Peyer's patch (tissue), 4 donors: Measurements from ENCODE around the gene ZSWIM3. TPM values are rescaled to one million over a fixed set of nuclear protein-coding genes. Genes with fewer than 3 reads are reported as not detected.

Experiments used
- DNase-seq, 3 donors: peaks; one replicate each; pipeline ENCODE4 v3.0.0-alpha.2; 2017 to 2019
- H3K27ac ChIP-seq, 4 donors: fragments of 200-600 bp; sonication (generic); one replicate each; pipeline ENCODE4 v1.5.1; 2016 to 2019
- H3K27me3 ChIP-seq, 2 donors: fragments of 200-600 bp; sonication (generic); one replicate each; pipeline ENCODE4 v1.5.1; 2019
- H3K36me3 ChIP-seq, 3 donors: fragments of 200-600 bp; sonication (generic); one replicate each; pipeline ENCODE4 v1.5.1; 2016 to 2019
- H3K4me1 ChIP-seq, 4 donors: fragments of 200-600 bp; sonication (generic); one replicate each; pipeline ENCODE4 v1.5.1; 2016 to 2019
- H3K4me3 ChIP-seq, 4 donors: fragments of 200-600 bp; sonication (generic); 1 replicate in 3 of 4; 2 replicates in 1 of 4; pipeline ENCODE4 v1.5.1; 2016 to 2019; ENCODE audit warnings: mild to moderate bottlenecking in 1 of 4
- H3K9me3 ChIP-seq, 4 donors: fragments of 200-600 bp; sonication (generic); one replicate each; pipeline ENCODE4 v1.5.1; 2016 to 2019; ENCODE audit warnings: mild to moderate bottlenecking in 1 of 4
- POLR2A ChIP-seq, 2 donors: fragments of 450-650 bp; IDR thresholded peaks; one replicate each; pipeline ENCODE4 v1.5.1; 2017; ENCODE audit warnings: antibody characterized with exemption in 2 of 2, mild to moderate bottlenecking in 2 of 2, moderate library complexity in 2 of 2
- total RNA-seq, 4 donors: library from RNA; depleted of rRNA; stranded (reverse); fragments of >200 nt; gene quantifications; one replicate each; pipeline ENCODE4 v1.1.0, GENCODE V29; 2016
- TF ChIP-seq, protein P1 (sequence below), 6 experiments: fragments of 450-650 bp in 4 of 6; fragments of 200-600 bp in 2 of 6; sonication (generic) in 1 of 6; IDR thresholded peaks; one replicate each; pipeline ENCODE4 v1.5.1; 2017 to 2019; ENCODE audit warnings: antibody characterized with exemption in 6 of 6, mild to moderate bottlenecking in 3 of 6, moderate library complexity in 1 of 6

ZSWIM3 gene
- total RNA-seq, 4 donors from 2014 or later: 2.5 to 9.1 (median 4.6) TPM

DNA sequence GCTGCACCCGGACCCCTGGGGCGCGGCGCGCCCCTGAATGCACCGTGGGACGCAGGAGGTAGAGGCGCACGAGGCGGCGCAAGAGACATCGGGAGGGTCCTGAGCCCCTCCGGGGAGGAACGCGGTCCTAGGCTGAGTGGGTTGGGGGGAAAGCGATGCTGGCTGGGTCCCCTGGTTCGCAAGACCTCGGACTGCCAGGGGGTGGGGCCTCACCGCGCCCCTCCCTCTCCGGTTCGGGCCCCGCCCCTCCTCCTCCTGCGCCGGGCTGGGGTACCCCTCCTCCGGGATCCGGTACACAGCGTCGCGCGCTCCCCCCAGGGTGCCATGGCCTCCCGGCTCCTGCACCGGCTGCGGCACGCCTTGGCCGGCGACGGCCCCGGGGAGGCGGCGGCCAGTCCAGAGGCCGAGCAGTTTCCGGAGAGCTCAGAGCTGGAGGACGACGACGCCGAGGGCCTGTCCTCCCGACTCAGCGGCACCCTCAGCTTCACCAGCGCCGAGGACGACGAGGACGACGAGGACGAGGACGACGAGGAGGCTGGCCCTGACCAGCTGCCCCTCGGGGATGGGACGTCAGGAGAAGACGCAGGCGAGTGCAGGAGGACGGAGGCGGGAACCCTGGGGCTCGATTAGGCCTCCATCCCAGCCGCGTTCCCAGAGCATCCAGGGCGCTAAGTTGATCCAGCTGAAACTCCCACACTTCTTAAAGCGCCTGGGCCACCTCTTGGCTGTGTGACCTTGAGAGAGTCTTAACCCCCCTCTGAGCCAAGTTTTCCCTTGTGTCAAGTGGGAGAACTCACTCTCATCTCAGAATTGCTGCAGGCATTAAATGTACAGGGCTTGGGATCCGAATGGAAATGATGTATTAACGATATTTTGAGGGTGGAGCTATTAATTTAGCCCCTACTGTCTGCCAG is 23.3 kb upstream of the ZSWIM3 start:
- Histone ChIP-seq H3K4me1 (peaks cover 0 to 27% (median 3%) of the 10 kb centered on the region in 4 donors), H3K27ac (peak overlapping the region; percentile 73 to 89 (median 84)), H3K9me3 (no peaks in the 10 kb centered on the region), H3K4me3 (peak overlapping the region; percentile 53 to 72 (median 67)), H3K27me3 (no peaks in the 10 kb centered on the region), H3K36me3 (peaks cover 0 to 7% (median 0%) of the 10 kb centered on the region in 3 donors)
- DNase-seq: peak; percentile 54 to 84 (median 79)
- peak in 1 of 2 donors; percentile 1 for TF ChIP-seq POLR2A (IDR thresholded peaks at IDR 0.05)
- TF ChIP-seq, protein P1, sequence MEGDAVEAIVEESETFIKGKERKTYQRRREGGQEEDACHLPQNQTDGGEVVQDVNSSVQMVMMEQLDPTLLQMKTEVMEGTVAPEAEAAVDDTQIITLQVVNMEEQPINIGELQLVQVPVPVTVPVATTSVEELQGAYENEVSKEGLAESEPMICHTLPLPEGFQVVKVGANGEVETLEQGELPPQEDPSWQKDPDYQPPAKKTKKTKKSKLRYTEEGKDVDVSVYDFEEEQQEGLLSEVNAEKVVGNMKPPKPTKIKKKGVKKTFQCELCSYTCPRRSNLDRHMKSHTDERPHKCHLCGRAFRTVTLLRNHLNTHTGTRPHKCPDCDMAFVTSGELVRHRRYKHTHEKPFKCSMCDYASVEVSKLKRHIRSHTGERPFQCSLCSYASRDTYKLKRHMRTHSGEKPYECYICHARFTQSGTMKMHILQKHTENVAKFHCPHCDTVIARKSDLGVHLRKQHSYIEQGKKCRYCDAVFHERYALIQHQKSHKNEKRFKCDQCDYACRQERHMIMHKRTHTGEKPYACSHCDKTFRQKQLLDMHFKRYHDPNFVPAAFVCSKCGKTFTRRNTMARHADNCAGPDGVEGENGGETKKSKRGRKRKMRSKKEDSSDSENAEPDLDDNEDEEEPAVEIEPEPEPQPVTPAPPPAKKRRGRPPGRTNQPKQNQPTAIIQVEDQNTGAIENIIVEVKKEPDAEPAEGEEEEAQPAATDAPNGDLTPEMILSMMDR (IDR thresholded peaks at IDR 0.05): peak in 1 of 6 experiments; percentile 7

DNA sequence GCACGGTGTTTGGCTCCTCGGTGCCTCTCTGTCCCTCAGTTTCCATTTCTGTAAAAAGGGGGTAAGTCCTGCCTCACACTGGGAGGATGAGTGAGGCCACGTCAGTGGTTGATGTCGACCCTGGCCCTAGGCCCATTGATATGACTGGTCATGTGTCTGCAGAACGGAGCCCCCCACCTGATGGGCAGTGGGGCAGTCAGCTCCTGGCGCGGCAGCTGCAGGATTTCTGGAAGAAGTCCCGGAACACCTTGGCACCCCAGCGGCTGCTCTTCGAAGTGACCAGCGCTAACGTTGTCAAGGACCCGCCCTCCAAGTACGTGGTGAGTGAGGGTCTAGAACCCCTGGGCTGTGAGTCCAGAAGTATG is 22.6 kb upstream of the ZSWIM3 start:
- H3K36me3 ChIP-seq: peaks cover 0 to 8% (median 0%) of the 10 kb centered on the region in 3 donors
- no peak for DNase-seq
- peak overlapping the region; percentile 53 to 72 (median 67) for H3K4me3 ChIP-seq
- H3K9me3 ChIP-seq: no peaks in the 10 kb centered on the region
- H3K4me1 ChIP-seq: peaks cover 0 to 27% (median 3%) of the 10 kb centered on the region in 4 donors
- TF ChIP-seq POLR2A (IDR thresholded peaks at IDR 0.05): no peak
- TF ChIP-seq, protein P1 (IDR thresholded peaks at IDR 0.05): no peak
- peak overlapping the region; percentile 73 to 89 (median 84) for H3K27ac ChIP-seq
- H3K27me3 ChIP-seq: no peaks in the 10 kb centered on the region

DNA sequence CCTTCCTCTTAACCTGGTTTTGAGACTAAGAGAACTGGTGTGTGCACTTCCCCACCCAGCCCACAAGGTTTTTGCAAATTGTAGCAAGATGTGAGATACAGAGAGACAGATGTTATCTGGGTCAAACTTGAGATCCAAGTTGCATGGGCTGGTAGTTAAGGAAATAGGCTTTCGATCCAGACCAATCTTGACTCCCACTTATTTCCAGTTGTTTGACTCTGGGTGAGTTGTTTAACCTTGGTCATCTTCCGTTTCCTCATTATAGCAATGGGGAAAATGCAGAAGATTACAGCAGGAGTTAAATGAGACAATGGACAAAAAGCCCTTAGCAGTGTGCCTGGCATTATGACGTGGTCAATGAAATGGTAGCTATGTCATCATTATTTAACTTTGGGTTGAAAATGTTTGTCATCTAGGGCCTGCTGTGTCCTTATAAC is 22.1 kb upstream of the ZSWIM3 start:
- Histone ChIP-seq H3K36me3 (peaks cover 0 to 13% (median 0%) of the 10 kb centered on the region in 3 donors), H3K27ac (peak overlapping the region in 2 of 4 donors; percentile 45 to 89), H3K27me3 (no peaks in the 10 kb centered on the region), H3K4me1 (peaks cover 0 to 27% (median 3%) of the 10 kb centered on the region in 4 donors), H3K9me3 (no peaks in the 10 kb centered on the region), H3K4me3 (peak overlapping the region in 1 of 4 donors; percentile 67)
- TF ChIP-seq, protein P1 (IDR thresholded peaks at IDR 0.05): no peak
- no peak for TF ChIP-seq POLR2A (IDR thresholded peaks at IDR 0.05)
- no peak for DNase-seq

DNA sequence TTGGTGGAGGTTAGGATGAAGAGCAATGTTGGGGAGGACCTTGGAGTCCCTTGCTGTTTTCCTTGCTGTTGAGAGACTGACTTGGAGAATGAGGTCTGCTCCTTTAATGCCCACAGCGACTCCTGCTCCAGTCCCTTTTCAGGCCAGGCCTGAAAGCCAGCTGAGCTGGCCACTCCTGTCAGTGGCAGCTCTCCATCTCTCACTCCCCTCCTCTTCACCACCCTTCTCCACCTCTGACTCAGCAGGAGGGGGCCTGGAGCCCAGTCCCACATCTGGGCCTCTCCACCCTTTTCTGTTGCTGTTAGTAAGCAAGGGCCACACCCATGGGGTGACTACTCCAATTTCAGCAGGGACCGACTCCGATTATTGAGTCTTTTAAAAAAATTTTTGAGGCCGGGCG is 21.6 kb upstream of the ZSWIM3 start:
- TF ChIP-seq, protein P1 (IDR thresholded peaks at IDR 0.05): no peak
- no peak for TF ChIP-seq POLR2A (IDR thresholded peaks at IDR 0.05)
- peaks cover 0 to 18% (median 0%) of the 10 kb centered on the region in 3 donors for H3K36me3 ChIP-seq
- H3K27ac ChIP-seq: peak overlapping the region in 2 of 4 donors; percentile 45 to 89
- H3K4me1 ChIP-seq: peaks cover 0 to 27% (median 3%) of the 10 kb centered on the region in 4 donors
- H3K27me3 ChIP-seq: no peaks in the 10 kb centered on the region
- DNase-seq: no peak
- H3K4me3 ChIP-seq: peak overlapping the region in 1 of 4 donors; percentile 9
- no peaks in the 10 kb centered on the region for H3K9me3 ChIP-seq

DNA sequence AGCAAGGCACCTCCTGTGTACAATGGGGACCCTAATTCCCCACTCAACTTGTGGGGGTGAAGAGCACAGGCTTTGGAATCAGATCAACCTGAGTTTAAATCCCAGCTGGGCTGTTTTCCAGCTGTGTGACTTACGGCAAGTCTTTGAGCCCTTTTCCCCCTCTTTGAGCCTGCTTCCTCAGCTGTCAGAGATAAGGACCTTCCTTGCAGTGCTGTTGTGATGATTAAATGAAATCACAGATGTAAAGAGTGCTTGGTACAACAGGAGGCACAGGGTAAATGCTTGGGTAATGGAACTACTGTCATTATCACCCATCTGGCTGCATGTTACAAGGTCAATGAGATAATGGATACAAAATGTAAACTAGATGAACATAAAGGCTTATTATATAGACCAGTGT is 20.6 kb upstream of the ZSWIM3 start:
- Histone ChIP-seq H3K27me3 (no peaks in the 10 kb centered on the region), H3K4me1 (peaks cover 0 to 30% (median 3%) of the 10 kb centered on the region in 4 donors), H3K4me3 (no peak overlapping the region), H3K9me3 (no peaks in the 10 kb centered on the region), H3K27ac (no peak overlapping the region), H3K36me3 (peaks cover 0 to 28% (median 0%) of the 10 kb centered on the region in 3 donors)
- TF ChIP-seq, protein P1 (IDR thresholded peaks at IDR 0.05): no peak
- no peak for TF ChIP-seq POLR2A (IDR thresholded peaks at IDR 0.05)
- DNase-seq: no peak
